Right atrium auricular region (tissue), 2 donors: ENCODE data around the gene TMEM235. TPM values are rescaled to one million over a fixed set of nuclear protein-coding genes. Genes with fewer than 3 reads are reported as not detected.
"Not testable (repeated sequence)": the region's sequence is repeated elsewhere in the genome, so short reads cannot be mapped to it uniquely, and the experiment has no call there.

Experiments used
- DNase-seq: peaks from one replicate; pipeline ENCODE4 v3.0.0-alpha.2; 2019; ENCODE audit warnings: low spot score
- H3K27ac ChIP-seq, 2 donors: fragments of 200-600 bp; sonication (generic); 1 replicate in 1 of 2; 2 replicates in 1 of 2; pipeline ENCODE4 v1.5.1; 2016 to 2019
- H3K27me3 ChIP-seq, 2 donors: fragments of 200-600 bp; sonication (generic); one replicate each; pipeline versions ENCODE4 v1.5.1 to v1.6.0; 2017 to 2019
- H3K36me3 ChIP-seq: fragments of 200-600 bp; sonication (generic); one replicate; pipeline ENCODE4 v1.5.1; 2016
- H3K4me1 ChIP-seq, 2 donors: fragments of 200-600 bp; sonication (generic); one replicate each; pipeline versions ENCODE4 v1.5.1 to v1.6.0; 2017 to 2019
- H3K4me3 ChIP-seq, 2 donors: fragments of 200-600 bp; sonication (generic); 1 replicate in 1 of 2; 2 replicates in 1 of 2; pipeline ENCODE4 v1.5.1; 2017 to 2019; ENCODE audit warnings: mild to moderate bottlenecking in 1 of 2, moderate library complexity in 1 of 2
- H3K9me3 ChIP-seq, 2 donors: fragments of 200-600 bp; sonication (generic); one replicate each; pipeline ENCODE4 v1.5.1; 2019
- total RNA-seq, 2 donors: library from RNA; depleted of rRNA; stranded (reverse); fragments of >200 nt; gene quantifications; one replicate each; pipeline ENCODE4 v1.1.0, GENCODE V29; 2016
- TF ChIP-seq, protein P1 (sequence below), 2 donors: fragments of 200-600 bp; sonication (generic); IDR thresholded peaks; one replicate each; pipeline ENCODE4 v1.5.1; 2019; ENCODE audit warnings: antibody characterized with exemption in 2 of 2

TMEM235 gene
- total RNA-seq, 2 donors from 2014 or later, result not detected

DNA sequence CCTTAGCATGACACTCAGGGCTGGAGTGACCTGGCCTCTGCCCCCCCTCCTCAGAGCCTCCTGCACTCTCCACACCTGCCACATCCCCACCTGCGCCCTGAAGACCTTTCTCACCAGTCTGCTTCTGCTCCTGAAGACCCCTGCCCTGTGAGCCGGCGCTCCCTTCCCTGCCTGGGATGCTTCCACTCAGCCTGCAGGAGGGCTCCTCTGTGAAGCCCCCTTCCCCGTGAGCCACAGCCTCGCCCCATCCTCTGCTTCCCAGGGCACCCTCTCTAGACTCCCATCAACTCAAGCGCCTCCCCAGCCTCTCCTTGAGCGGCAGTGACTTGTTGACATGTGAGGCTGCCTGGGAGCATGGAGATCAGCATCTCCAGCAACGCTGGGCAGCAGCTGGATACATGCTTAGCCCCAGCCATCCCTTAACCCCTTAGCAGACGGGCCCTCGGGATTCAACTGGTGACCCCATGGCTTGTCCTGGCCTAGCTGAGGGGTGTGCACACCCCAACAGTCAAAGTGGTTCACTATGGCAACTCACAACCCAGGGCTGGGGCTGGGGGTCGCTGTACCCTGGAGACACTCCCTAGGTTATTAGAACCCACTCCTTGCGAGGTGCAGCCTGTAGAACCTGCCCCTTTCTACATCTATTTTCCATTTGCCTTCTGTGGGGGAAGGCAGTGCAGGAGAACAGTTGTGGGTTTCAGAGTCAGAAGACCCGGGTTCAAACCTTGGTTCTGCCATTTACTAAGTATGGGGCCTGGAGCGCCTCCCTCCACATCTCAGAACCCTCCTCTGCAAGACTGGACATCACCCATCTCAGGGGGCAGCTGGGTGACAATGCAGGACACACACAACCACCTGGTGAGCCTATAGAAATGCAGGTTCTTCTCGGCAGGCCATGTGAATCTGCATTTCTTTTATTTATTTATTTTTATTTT lies 21.5 kb downstream of the TMEM235 start:
- Histone ChIP-seq H3K9me3 (no peaks in the 10 kb centered on the region), H3K27ac (no peak overlapping the region), H3K27me3 (no peaks in the 10 kb centered on the region), H3K4me3 (no peak overlapping the region), H3K4me1 (peaks cover 0 to 34% of the 10 kb centered on the region in 2 donors), H3K36me3 (no peaks in the 10 kb centered on the region)
- TF ChIP-seq, protein P1, sequence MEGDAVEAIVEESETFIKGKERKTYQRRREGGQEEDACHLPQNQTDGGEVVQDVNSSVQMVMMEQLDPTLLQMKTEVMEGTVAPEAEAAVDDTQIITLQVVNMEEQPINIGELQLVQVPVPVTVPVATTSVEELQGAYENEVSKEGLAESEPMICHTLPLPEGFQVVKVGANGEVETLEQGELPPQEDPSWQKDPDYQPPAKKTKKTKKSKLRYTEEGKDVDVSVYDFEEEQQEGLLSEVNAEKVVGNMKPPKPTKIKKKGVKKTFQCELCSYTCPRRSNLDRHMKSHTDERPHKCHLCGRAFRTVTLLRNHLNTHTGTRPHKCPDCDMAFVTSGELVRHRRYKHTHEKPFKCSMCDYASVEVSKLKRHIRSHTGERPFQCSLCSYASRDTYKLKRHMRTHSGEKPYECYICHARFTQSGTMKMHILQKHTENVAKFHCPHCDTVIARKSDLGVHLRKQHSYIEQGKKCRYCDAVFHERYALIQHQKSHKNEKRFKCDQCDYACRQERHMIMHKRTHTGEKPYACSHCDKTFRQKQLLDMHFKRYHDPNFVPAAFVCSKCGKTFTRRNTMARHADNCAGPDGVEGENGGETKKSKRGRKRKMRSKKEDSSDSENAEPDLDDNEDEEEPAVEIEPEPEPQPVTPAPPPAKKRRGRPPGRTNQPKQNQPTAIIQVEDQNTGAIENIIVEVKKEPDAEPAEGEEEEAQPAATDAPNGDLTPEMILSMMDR (IDR thresholded peaks at IDR 0.05), result no peak
- DNase-seq, result no peak

DNA sequence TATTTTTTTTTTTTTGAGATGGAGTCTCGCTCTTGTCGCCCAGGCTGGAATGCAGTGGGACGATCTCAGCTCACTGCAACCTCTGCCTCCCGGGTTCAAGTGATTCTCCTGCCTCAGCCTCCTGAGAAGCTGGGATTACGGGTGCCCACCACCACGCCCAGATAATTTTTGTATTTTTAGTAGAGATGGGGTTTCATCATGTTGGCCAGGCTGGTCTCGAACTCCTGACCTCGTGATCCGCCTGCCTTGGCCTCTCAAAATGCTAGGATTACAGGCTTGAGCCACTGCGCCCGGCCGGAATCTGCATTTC lies 22.2 kb downstream of the TMEM235 start:
- Histone ChIP-seq H3K4me1 (peaks cover 0 to 39% of the 10 kb centered on the region in 2 donors), H3K27ac (peak overlapping the region; percentile 93 to 97)

DNA sequence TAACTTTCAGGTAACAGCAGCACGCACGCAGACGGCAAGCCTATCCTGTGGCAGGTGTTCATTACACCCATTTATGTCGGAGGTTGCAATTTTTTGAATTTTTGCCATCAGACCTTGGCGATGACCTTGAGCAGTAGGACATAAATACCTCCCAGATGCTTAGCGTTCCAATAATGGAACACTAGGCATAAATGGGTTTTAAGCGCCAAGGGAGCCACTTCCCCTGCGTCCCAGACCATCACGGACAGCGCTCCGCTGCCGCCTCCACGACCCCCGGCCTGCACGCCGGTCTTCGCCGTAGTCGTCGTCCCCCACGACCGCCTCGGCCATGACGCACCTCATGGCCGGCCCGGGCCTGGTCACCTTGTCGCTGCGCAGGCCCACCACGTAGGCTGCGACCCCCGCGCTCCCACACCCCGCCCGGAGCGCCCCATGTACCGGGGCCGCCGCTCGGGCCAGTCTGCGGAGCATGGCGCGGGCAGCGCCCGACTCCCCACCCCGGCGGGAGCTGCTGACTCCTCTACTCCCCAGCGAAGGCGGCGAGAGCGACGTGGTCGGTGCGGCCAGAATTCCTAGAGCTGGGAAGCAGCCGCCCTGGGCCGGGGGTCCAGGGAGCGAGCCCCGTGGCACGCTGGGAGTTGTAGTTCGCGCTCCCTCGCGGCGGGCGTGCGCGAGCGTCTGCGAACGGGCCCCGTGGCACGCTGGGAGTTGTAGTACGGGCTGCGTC lies 22.7 kb downstream of the TMEM235 start:
- Histone ChIP-seq H3K27ac (peak overlapping the region; percentile 93 to 97), H3K4me1 (peaks cover 0 to 44% of the 10 kb centered on the region in 2 donors), H3K27me3 (no peaks in the 10 kb centered on the region), H3K36me3 (no peaks in the 10 kb centered on the region), H3K9me3 (no peaks in the 10 kb centered on the region), H3K4me3 (peak overlapping the region; percentile 93 to 97)
- DNase-seq, result peak; percentile 79
- TF ChIP-seq, protein P1 (IDR thresholded peaks at IDR 0.05), result no peak

More for the DNA sequence above, 22.2 kb downstream of the TMEM235 start:
- peak overlapping the region; percentile 93 to 97 for H3K4me3 ChIP-seq
- H3K36me3 ChIP-seq, H3K9me3 ChIP-seq, DNase-seq, H3K27me3 ChIP-seq: not testable (repeated sequence)

DNA sequence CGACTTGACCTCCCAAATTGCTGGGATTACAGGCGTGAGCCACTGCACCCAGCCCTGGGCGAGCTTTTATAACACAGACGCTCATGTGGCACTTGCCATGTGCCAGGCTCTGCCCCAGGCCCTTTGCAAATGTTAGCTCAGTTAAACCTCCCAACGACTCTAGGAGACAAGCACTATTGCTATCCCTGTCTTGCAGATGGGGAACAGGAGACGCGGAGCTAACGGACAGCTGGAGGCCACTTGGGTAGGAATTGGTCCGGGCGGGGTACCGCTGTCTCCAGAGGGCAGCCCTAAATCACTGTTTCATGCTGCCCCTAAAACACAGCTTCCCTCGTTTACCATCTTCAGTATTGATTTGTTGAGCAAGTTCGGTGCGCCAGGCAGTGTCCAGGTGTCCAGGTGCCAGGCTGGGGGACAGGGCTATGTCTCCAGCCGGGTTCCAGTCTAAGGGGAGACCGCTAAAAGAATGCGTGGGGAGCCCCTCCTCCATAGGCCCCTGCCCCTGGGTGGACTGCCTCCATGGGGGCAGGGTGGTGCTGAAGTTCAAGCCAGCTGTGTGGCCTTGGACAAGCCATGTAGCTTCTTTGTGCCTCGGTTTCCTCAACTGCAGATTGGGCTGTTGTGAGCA lies 23.7 kb downstream of the TMEM235 start:
- H3K4me1 ChIP-seq, result peaks cover 0 to 48% of the 10 kb centered on the region in 2 donors
- no peak overlapping the region for H3K27ac ChIP-seq
- no peaks in the 10 kb centered on the region for H3K27me3 ChIP-seq
- no peak for DNase-seq
- TF ChIP-seq, protein P1 (IDR thresholded peaks at IDR 0.05), result no peak
- no peak overlapping the region for H3K4me3 ChIP-seq
- H3K36me3 ChIP-seq, result no peaks in the 10 kb centered on the region
- no peaks in the 10 kb centered on the region for H3K9me3 ChIP-seq

DNA sequence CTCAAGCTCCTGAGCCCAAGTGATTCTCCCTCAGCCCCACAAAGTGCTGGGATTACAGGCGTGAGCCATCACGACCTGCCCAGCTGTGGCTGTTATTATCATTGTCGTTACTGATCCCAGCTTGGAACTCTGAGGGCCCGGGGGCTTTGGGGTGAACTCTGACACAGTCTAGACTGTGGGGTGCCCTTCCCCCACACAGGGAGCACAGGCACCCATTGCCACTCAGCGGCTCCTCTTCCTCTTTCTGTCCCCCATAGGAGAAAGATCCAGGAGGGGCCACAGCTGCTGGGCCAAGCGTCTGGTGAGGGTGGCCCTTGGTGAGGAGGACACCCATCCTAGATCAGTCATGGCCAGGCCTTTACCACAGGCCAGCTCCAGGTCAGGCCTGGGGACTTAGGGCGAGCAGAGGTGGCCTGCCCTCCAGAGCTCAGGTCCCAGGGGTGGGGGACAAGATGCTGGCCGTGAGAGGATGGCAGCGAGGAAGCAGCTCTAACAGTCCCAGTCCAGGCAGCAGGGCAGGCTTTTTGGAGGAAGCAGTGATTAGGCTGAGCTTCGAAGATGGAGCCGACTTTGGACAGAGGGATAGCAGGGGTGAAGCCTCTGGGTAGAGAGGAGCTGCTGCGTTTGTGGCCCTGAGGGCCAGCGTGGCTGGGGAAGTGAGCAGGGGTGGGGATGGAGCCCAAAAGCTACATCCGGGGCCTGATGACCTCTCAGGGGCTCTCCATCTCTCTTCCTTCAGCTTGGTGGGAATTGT lies 24.7 kb downstream of the TMEM235 start:
- Histone ChIP-seq H3K4me3 (no peak overlapping the region), H3K9me3 (no peaks in the 10 kb centered on the region), H3K27ac (peak overlapping the region in 1 of 2 donors; percentile 35), H3K4me1 (peaks cover 0 to 41% of the 10 kb centered on the region in 2 donors), H3K36me3 (no peaks in the 10 kb centered on the region), H3K27me3 (no peaks in the 10 kb centered on the region)
- TF ChIP-seq, protein P1 (IDR thresholded peaks at IDR 0.05), result no peak
- DNase-seq, result no peak
